ENCODE data around the gene TOP3B. TPM values are rescaled to one million over a fixed set of nuclear protein-coding genes. Genes with fewer than 3 reads are reported as not detected.

The TOP3B gene
- polyA plus RNA-seq, 1 donor from 2014 or later, result 33.7 TPM

DNA sequence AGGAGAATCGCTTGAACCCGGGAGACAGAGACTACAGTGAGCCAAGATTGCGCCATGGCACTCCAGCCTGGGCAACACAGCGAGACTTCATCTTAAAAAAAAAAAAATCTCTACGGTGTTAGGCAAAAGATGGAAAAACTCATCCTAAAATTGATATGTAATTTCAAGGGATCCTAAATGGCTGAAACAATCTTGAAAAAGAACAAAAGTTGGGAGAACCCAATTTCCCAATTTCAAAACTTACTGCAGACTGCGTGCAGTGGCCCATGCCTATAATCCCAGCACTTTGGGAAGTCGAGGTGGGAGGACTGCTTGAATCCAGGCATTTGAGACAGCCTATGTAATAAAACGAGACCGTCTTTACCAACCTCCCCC is 31.7 kb upstream of the TOP3B start:
- Histone ChIP-seq H3F3A (ENCODE audit: insufficient read depth, low read length, poor library complexity, severe bottlenecking) (no peaks in the 10 kb centered on the region), H4K20me1 (ENCODE audit: insufficient read depth) (no peaks in the 10 kb centered on the region), H3K79me2 (replicated peaks; ENCODE audit: insufficient read depth, low read length) (no peaks in the 10 kb centered on the region), H3K9me3 (ENCODE audit: low read length) (no peaks in the 10 kb centered on the region), H3K27ac (ENCODE audit: low read length) (no peak overlapping the region), H3K9me2 (ENCODE audit: insufficient read depth, low read length) (no peaks in the 10 kb centered on the region), H3K36me3 (ENCODE audit: insufficient read depth, low read length) (no peaks in the 10 kb centered on the region), H3K4me3 (ENCODE audit: low read length) (no peak overlapping the region), H2AFZ (ENCODE audit: low read depth, low read length) (no peak overlapping the region), H3K27me3 (ENCODE audit: insufficient read depth, low read depth, low read length) (no peaks in the 10 kb centered on the region), H3K4me2 (ENCODE audit: low read length) (no peak overlapping the region), H3K9ac (ENCODE audit: low read length) (no peak overlapping the region)
- TF ChIP-seq SMC3 (conservative IDR thresholded peaks at IDR 0.05; ENCODE audit: poor library complexity) (no peak), EP300 (conservative IDR thresholded peaks at IDR 0.05; ENCODE audit: poor library complexity, severe bottlenecking) (no peak), TAF1 (IDR thresholded peaks at IDR 0.05; ENCODE audit: low read depth) (no peak), POLR2AphosphoS5 (IDR thresholded peaks at IDR 0.05) (no peak), EZH2 (IDR thresholded peaks at IDR 0.05; ENCODE audit: borderline replicate concordance, insufficient read depth, low read length, poor library complexity, severe bottlenecking) (no peak), MXI1 (conservative IDR thresholded peaks at IDR 0.05; ENCODE audit: poor library complexity, severe bottlenecking) (no peak), RAD21 (conservative IDR thresholded peaks at IDR 0.05) (no peak)
- TF ChIP-seq, protein P1, sequence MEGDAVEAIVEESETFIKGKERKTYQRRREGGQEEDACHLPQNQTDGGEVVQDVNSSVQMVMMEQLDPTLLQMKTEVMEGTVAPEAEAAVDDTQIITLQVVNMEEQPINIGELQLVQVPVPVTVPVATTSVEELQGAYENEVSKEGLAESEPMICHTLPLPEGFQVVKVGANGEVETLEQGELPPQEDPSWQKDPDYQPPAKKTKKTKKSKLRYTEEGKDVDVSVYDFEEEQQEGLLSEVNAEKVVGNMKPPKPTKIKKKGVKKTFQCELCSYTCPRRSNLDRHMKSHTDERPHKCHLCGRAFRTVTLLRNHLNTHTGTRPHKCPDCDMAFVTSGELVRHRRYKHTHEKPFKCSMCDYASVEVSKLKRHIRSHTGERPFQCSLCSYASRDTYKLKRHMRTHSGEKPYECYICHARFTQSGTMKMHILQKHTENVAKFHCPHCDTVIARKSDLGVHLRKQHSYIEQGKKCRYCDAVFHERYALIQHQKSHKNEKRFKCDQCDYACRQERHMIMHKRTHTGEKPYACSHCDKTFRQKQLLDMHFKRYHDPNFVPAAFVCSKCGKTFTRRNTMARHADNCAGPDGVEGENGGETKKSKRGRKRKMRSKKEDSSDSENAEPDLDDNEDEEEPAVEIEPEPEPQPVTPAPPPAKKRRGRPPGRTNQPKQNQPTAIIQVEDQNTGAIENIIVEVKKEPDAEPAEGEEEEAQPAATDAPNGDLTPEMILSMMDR (IDR thresholded peaks at IDR 0.05; ENCODE audit: poor library complexity, severe bottlenecking), result no peak
- TF ChIP-seq, protein P2, sequence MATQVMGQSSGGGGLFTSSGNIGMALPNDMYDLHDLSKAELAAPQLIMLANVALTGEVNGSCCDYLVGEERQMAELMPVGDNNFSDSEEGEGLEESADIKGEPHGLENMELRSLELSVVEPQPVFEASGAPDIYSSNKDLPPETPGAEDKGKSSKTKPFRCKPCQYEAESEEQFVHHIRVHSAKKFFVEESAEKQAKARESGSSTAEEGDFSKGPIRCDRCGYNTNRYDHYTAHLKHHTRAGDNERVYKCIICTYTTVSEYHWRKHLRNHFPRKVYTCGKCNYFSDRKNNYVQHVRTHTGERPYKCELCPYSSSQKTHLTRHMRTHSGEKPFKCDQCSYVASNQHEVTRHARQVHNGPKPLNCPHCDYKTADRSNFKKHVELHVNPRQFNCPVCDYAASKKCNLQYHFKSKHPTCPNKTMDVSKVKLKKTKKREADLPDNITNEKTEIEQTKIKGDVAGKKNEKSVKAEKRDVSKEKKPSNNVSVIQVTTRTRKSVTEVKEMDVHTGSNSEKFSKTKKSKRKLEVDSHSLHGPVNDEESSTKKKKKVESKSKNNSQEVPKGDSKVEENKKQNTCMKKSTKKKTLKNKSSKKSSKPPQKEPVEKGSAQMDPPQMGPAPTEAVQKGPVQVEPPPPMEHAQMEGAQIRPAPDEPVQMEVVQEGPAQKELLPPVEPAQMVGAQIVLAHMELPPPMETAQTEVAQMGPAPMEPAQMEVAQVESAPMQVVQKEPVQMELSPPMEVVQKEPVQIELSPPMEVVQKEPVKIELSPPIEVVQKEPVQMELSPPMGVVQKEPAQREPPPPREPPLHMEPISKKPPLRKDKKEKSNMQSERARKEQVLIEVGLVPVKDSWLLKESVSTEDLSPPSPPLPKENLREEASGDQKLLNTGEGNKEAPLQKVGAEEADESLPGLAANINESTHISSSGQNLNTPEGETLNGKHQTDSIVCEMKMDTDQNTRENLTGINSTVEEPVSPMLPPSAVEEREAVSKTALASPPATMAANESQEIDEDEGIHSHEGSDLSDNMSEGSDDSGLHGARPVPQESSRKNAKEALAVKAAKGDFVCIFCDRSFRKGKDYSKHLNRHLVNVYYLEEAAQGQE (IDR thresholded peaks at IDR 0.05; ENCODE audit: borderline replicate concordance), result no peak

DNA sequence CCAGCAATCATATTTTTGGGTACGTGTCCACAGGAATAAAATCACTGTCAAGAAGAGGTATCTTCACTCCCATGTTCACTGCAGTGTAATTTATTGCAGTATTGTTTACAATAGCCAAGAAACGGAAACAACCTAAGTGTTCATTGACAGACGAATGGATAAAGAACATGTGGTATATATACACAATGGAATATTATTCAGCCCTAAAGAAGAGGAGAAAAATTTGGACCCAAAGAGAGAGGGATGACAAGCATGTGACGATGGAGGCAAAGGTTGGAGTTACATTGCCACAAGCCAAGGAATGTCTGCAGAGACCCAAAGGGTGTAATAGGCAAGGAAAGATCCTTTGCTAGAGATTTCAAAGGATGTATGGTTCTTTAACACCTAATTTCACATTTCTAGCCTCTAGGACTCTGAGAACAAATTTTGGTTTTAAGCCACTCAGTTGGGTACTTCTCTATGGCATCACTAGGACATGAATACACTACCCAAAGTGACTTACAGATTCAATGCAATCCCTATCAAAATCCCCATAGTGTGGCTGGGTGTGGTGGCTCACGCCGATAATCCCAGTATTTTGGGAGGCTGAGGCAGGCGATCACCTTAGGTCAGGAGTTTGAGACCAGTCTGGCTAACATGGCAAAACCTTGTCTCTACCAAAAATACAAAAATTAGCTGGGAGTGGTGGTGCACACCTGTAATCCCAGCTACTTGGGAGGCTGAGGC is 31.1 kb upstream of the TOP3B start:
- Histone ChIP-seq H3K36me3 (ENCODE audit: insufficient read depth, low read length) (no peaks in the 10 kb centered on the region), H3K27ac (ENCODE audit: low read length) (no peak overlapping the region), H3K79me2 (replicated peaks; ENCODE audit: insufficient read depth, low read length) (no peaks in the 10 kb centered on the region), H3K27me3 (ENCODE audit: insufficient read depth, low read depth, low read length) (no peaks in the 10 kb centered on the region), H3F3A (ENCODE audit: insufficient read depth, low read length, poor library complexity, severe bottlenecking) (no peaks in the 10 kb centered on the region), H3K9ac (ENCODE audit: low read length) (no peak overlapping the region), H3K4me3 (ENCODE audit: low read length) (no peak overlapping the region), H2AFZ (ENCODE audit: low read depth, low read length) (no peak overlapping the region), H4K20me1 (ENCODE audit: insufficient read depth) (no peaks in the 10 kb centered on the region), H3K9me3 (ENCODE audit: low read length) (no peaks in the 10 kb centered on the region), H3K4me2 (ENCODE audit: low read length) (no peak overlapping the region), H3K9me2 (ENCODE audit: insufficient read depth, low read length) (no peaks in the 10 kb centered on the region)
- TF ChIP-seq RAD21 (conservative IDR thresholded peaks at IDR 0.05) (no peak), SMC3 (conservative IDR thresholded peaks at IDR 0.05; ENCODE audit: poor library complexity) (no peak), POLR2AphosphoS5 (IDR thresholded peaks at IDR 0.05) (no peak), MXI1 (conservative IDR thresholded peaks at IDR 0.05; ENCODE audit: poor library complexity, severe bottlenecking) (no peak), EZH2 (IDR thresholded peaks at IDR 0.05; ENCODE audit: borderline replicate concordance, insufficient read depth, low read length, poor library complexity, severe bottlenecking) (no peak), EP300 (conservative IDR thresholded peaks at IDR 0.05; ENCODE audit: poor library complexity, severe bottlenecking) (no peak), TAF1 (IDR thresholded peaks at IDR 0.05; ENCODE audit: low read depth) (no peak)
- TF ChIP-seq, protein P2 (IDR thresholded peaks at IDR 0.05; ENCODE audit: borderline replicate concordance), result no peak
- TF ChIP-seq, protein P1 (IDR thresholded peaks at IDR 0.05; ENCODE audit: poor library complexity, severe bottlenecking), result no peak

Measured in neural cell (in vitro differentiated cells).